CD4-positive, alpha-beta T cell treated with Interleukin-6 for 4 hours (primary cell): Measurements from ENCODE around the gene SLC22A23.

ENCODE experiments used
- DNase-seq: peaks from one replicate; pipeline ENCODE4 v3.0.0-alpha.2; 2020; ENCODE audit warnings: mixed read lengths

SLC22A23 gene

DNA sequence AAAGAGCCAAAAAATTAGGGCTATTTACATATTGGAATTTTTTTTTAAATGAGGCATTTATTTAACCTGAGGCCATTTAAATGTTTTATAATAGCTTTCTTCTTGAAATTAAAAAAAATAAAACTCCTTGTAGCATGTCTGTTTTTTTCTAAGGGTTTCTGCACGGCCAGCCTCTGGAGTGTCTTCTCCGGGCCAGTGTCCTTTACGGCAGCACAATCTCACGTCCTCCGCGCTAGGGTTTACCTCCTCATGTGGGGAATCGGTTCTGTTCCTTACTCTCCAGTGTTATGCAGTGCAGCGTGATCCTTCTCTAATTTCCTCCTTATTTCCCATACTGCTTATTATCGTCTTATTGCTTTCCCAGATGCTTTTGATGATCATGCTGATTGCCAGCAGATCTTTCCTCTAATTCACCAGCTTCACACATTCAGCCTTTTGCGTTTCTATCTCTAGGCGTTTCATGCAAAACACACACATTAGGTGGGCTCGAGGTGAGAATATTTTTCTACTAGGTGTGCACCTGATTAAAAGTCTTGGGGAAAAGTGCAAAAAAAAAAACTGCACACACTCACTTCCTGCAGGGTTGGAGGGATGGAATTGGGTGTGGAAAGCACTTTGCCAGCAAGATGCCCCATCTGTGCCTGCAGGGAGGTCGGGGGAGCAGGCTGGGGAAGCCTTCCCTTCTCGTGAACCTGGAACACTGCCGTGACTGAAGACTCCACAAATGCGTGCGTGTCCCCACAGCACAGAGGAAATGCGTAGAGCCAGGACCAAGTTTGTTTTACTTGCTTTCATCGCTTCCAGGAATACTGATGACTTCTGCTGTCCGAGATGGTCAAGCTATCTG, 142.0 kb downstream of the SLC22A23 start:
- DNase-seq = no peak

DNA sequence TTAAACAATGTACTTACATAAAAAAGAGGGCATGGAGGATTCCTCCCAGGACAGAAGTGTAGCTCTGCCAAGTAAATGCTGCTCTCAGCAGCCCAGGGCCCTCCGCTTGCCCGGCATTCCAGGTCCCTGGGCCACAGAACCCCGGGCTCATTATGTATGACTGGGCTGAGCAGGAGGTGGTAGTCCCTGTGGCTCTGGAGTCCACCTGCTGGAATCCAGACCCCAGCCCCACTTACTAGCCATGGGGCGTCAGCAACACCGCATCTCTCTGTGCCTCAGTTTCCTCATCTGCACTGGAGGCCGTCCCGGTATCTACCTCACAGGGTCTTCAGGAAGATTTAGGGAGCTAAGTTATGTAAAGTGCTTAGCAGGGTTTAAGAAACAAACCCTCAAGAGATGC, 142.7 kb downstream of the SLC22A23 start:
- no peak for DNase-seq

DNA sequence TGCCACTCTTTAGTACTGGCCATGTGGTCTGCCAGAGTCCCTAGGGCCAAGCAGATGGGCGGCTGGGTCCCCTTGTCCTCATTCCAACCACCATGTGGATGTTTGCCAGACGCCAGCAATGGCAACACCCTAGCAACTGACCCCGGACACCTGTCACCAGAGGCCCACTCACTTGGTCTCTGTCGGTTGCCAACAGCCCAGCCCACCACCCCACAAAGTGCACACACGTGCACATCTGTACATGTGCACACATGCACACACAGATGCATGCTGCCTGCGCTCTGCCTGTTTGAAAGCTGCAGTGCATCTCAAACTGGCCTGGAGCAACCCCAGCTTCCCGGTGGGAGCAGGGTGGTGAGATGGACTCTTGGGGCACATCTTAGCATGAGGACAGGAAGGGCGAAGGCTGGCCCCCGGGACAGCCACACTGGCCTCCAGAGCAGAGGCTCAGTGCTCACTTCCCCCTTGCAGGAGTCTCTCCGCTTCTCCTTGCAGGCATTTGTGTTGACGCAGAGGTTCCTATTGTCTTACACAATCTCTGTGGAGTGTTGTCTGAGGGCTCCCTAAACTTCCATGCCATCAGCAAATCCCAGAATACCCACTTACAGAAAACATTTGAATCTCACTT, 144.1 kb downstream of the SLC22A23 start:
- no peak for DNase-seq

DNA sequence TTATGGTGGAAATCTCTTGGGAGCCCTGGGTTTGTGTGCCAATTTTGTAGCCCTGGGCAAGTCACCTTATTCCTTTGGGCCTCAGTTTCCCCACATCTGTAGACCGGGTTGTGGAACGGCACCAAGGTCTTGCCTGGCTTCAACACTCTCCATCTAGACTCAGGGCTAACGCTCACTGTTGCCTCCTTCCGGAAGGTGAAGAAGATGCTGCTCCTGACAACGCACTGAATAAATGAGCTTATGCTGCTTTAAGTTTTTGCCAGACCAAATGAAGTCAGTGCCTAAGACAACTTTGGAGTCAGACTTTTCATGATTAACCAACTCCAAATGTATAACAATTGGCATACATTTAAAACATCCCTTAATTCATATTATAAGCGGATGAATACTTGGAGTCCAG, 145.0 kb downstream of the SLC22A23 start:
- DNase-seq = no peak

DNA sequence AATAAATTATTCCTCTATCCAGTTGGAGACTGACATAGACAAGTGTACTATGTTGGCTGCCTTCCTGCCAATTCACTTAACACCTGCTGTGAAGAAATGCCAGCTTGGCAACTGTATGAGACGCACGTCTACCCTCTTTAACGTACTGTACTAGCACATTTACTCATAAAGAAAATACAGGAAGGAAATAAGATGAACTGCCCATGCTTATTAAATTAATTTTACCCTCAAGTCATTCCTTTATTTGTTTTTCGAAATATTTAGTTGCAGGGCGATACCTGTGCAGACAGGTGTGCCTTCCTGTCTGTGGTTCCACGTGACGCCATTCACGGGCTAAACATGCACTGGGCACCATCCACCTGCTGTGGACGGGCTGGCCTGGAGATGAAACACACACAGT, 146.1 kb downstream of the SLC22A23 start:
- DNase-seq = no peak

DNA sequence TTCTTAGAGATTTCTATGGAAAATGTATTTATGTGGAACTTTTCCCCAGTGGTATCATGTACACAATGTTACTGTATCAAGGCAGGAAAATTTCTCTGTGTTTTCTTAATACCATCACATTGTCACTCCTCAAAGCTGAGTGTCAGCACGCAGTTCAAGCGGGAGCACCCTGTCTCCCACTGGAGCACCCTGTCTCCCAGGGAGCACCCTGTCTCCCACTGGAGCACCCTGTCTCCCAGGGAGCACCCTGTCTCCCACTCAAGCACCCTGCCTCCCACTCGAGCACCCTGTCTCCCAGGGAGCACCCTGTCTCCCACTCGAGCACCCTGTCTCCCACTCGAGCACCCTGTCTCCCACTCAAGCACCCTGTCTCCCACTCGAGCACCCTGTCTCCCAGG, 146.8 kb downstream of the SLC22A23 start:
- DNase-seq = no peak

DNA sequence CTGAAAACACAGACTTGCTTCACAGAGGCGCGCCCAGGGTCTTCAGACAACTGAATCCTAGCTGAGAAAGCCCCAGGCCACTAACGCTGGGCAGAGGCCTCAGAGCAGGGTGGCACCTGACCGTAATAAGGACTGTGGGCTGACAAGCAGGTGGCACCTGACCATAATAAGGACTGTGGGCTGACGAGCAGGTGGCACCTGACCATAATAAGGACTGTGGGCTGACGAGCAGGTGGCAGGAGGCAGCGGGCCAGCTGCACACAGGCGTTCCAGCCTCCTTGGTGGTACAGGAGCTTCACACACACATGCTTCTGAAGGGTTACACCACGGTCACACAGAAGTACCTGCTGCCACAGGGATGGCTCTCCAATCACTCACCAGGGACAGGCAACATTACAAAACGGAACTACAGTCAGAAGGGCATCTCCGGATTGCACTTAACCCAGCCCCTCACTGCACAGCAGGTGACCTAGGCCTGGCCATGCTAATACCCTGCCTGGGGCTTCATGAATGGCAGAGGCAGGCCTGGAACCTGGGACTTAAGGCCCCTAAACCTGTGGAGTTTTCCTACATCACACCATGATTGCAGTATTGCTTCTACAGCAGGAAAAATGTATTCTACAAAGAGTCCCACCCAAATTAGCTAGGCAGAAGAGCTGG, 147.3 kb downstream of the SLC22A23 start:
- DNase-seq = no peak

DNA sequence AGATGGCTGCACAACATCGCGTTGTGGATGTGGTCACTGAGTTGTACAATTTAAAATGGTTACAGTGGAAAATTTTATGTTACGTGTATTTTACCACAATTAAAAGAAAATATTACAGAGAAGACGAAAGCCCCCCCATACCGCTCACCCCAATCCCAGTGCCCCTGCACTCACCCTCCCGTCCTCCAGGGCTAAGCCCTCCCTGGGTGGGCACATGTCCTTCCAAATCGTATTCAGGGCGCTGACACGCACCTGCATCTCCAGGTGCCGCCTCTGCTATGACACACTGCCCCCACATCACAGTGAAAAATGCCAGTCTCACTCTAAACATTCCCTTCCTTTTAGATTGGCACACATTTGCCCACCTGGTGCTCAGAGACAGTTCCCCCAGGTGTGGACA, 148.7 kb downstream of the SLC22A23 start:
- no peak for DNase-seq

DNA sequence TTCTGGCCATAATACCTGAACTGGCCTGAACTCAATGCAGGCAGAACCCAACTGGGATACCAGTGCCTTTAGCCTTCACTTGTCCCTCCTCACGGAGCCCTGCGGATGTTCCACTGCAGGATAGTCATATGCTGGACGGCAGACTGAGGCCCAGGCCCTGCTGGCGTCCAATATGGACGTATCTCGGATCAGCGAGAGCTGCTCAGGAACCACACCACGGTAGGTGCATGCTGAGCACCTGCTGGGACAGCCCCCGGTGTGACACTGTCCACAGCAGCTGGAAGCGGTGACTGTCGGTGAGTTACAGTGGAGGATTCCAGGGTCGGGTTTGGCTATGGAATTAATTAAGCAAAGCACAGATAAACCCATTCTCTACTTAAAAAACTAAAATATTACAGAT, 149.4 kb downstream of the SLC22A23 start:
- no peak for DNase-seq

DNA sequence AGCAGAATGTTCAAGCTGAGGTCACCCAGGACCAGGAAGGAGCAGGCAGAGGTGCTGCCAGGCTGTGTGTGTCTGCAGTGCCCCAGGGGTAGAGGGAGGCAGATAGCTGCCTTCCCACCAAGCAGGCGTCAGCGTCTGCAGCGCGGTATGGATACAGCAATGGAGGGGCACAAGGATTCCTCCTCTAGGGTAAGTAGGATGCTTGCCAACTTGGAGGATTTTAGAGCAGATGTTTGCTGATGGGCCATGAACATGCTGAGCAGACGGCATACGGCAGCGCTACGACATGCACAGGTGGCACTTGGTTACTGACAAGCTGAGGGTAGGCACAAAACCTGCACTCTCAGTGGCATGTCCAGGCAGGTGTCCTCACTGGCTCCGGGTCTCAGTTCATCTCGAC, 150.0 kb downstream of the SLC22A23 start:
- DNase-seq = no peak

DNA sequence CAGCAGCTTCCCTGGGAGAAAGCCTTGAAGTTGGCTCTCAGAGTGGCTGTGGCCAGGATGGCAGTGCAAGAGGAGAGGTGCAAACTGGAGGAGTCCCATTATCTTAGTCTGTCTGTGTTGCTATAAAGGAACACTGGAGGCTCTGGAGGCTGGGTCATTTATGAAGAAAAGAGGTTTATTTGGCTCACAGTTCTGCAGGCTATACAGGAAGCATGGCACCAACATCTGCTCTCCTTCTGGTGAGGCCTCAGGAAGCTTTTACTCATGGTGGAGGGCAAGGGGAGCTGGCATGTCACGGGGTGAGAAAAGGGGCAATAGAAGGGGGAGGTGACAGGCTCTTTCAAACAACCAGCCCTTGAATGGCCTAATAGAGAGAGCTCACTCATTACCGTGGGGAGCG, 151.0 kb downstream of the SLC22A23 start:
- DNase-seq = no peak

DNA sequence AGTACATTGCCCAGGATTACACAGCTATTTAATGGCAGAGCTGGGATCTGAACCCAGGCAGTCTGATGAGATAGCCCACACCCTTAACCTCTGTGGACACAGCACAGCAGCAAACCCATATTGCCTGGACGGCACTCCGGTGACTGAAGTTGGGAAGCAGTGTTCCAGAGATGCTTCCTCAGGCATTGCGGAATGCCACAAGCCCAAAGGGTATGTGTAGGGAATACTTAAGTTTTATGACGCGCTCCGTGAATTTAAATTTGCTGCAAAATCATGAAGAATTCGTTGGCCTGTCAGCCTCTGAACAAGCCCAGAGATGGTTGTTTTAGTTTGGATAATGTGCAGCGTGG, 151.7 kb downstream of the SLC22A23 start:
- DNase-seq = no peak

DNA sequence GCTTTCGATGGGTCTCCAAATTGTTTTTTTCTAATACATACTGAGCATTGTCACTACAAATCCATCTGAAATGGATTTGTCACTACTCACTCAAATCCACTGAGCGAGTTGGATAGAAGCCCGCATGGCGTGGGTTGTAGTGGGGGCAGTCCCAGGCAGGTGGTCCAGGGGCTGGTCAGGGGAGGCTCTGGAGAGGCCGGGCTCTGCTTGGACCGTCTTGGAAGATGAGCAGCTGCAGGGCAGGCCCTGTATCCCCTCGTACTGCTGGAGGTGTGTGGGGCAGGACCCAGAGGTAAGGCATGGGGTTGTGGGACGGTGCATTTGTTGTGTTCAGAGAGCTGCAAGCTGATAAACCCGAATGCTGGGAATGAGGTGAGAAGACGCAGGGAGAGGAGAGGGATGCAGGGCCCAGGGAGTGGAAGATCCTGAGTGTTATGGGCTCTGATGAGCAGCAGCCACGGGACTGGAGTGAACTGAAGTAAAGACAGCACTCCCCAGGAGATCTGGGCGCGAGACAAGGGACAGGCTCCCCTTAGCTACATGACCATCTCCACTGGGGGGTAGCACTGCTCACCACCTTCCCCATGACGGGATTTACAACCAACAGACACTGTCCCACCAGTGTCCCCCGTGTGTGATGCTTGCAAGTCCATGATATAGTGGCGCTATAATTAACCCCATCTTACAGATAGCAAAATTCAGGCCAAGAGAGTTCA, 152.2 kb downstream of the SLC22A23 start:
- no peak for DNase-seq

DNA sequence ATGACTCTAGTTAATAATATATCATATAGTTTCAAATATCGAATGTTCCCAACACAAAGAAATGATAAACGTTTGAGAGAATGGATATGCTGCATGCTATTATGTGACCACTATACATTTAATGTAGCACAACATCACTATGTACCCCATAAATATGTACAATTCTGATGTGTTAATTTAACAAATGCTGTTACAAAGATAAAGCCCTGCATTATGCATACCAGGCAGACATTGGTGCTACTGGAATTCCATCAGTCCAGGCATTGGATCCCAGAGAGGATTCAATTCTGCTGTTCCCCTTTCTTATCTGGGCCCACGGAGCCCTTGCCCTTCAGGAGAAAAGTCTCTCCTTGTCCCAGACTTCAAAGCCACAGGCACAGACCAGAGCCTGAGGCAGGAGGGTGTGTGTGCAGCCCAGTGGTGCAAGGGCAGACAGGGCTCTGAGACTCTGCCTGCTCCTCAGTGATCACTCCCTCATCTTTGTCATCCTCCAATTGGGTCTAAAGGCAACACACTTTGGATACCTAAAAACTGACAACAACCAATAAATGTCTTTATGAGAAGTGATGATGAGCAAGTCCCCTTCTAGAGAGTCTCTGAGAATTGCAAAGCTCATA, 152.9 kb downstream of the SLC22A23 start:
- no peak for DNase-seq

DNA sequence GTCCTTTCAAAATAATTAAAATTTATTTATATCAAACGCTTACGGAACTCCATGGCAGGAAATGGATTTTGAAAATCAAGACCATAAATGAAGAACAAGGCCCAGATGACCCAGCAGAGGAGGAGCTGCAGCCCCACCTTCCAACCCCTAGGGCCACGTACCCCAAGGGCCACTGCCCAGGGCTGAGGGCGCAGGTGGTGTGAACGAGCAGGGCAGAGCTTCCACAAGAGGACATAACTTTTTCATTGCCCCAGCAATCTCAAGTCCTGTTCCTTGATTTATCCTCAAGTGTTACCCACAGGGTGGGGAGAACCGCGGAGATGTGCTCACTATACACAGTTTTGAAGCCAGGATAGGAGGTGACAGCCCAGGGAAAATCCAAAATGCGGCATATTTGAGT, 155.3 kb downstream of the SLC22A23 start:
- DNase-seq = no peak

DNA sequence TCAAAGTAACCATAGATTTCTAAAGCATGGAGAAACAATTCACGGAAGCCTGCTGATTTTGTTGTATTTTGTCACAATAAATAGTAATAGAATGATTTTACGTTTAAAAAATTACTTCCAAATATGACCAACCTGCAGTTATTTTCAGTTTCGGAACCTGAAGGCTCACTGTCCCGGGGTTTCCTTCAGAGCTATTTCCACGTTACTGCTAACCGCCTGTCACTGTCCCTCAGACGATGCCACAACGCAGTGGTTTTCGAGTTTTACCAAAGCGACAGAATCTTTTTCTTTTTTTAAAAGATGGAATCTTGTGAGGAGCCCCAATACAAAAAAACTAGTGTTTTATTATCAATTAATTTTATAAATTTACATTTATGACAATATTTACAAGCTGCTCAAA, 157.6 kb downstream of the SLC22A23 start:
- no peak for DNase-seq

DNA sequence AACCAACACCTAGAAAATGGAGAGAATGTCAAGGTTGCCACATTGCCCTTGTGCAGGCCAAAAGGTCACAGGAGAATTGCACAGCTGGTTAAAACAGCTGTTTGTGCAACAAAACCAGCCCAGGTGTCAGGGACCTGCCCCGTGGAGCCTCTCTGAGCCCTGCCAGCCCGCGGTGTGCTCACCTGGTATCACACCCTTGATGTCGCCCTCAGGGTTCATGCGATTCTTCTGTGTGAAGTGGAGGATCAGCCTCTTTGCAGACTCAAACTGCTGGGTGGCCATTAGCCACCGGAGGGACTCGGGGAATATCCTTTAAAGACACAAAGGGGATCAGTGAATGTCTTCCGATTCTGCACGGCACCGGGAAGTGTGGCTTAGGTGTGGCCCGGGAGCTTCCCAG, 158.9 kb downstream of the SLC22A23 start:
- no peak for DNase-seq

DNA sequence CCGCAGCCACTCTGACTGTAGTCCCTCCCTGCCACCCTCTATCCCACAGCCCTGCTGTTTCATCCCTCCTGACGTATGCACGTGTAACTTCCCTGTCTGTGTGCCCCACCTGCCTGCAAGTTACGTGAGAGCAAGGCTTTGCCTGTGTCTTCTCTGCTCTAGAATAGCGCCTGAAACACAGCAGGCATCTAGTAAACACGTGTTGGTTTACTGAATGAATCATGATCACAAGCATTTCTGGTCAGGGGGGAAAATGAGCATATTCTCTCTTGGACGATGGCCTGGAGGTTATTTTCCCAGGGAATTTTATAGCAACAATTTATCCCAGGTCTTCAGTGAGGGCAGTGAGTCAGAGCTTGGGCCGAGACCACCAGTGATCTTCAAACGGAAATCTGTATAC, 159.8 kb downstream of the SLC22A23 start:
- no peak for DNase-seq

DNA sequence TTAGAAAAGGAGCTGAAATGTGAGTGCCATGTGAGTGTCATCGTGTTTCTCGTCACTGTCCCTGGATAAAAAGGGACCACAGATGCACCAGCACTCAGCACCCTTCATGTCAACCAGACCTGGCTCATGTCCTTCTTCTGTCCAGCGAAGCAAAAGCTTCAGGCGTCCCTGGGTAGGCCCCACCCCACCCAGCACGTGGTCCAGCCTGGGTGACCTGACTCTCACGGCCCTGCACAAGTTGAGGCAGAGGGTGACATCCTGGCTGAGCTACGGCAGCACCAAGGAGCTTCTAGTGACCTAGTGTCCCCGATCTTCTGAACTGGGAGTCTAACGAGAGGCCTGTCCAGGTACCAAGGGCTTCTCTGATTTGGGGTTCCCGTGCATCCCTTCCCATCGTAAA, 160.3 kb downstream of the SLC22A23 start:
- DNase-seq = no peak

DNA sequence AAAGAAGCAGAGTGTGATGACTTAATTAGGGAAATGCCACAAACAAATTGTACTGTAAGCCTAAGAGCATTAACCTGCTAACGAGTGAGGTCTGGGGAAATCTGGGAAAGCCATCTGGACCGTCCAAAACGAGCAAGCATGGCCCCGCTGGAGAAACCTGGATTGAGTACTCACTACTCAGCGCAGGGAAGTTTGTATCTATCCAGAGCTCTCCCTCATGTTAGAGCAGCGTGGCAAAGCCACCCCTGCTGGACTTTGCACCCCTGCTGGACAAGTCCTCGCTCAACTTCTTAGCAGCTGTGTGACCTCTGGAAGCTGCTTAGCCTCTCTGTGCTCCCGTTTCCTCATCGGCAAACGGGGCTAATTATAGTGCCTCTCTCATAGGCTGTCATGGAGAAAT, 160.8 kb downstream of the SLC22A23 start:
- DNase-seq = no peak

DNA sequence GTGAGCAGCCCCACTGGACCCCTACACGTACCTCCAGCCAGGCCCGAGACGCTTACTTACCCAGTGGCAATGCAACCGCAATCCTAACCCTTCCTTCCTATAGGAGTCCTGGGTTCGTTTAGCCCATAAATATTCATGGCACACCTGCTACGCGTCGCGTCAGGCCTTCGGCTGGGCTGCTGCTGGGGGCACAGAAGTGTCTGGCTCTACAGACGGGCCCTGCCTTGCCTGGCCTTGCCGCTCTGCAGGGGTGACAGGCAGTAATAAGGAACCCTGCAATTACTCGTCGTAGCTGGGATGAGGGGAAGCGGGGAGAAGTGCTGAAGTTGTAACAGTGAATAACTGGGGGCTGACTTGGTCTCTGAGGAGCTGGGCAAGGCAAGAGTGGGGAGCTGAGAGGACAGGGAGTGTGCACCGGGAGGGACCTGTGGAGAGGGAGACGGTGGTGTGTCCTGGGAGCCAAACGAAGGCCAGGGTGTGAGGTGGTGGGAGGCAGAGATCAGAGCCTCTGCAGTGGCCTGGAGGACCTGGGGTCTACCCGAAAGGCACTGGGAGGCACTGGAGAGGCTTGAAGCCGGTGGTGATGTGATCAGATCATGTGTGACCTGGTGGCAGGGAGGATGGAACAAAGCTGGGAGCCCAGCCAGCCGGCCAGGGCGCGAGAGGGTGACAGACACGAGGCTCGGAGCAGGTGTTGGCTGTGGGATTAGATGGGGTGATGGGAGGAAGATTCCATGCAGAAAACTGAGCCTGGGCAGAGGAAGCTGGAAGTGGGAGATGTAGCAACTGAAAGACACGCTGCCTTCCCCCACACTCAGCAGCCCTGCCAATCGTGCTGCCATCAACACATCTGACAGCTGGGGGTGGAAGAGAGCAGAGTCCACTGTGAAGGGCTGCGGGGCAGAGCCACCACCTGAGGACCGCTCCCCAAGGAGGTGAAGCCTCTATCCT, 161.7 kb downstream of the SLC22A23 start:
- DNase-seq = no peak

DNA sequence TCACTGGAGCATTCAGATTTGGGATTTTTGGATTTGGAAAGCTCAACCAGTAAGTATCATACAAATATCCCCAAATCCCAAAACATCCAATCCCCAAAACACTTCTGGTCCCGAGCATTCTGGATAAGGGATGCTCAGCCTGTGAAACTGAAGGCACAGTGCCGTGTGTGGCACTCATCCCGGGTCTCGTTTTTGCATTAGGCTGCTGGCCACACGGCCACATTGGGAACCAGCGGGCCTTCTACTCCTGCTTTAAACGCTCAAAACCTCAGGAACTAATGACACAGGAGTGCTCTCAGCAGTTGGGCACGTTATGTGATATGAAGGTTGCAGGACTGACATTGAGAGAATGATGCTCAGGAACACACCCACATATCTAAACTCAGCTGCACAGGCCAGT, 162.5 kb downstream of the SLC22A23 start:
- DNase-seq = no peak
